SK-N-SH treated with all-trans-retinoic acid at 6 μM for 48 hours (cell line): ENCODE data around the gene IQCM.

Experiments
- ARNTL ChIP-seq: fragments of 450-650 bp; formaldehyde crosslinking; IDR thresholded peaks from 2 replicates; pipeline ENCODE4 v1.5.0; 2020; ENCODE audit warnings: low read depth, mild to moderate bottlenecking, moderate library complexity, borderline replicate concordance
- ISL1 ChIP-seq: fragments of 250-450 bp; sonication (Bioruptor Pico); IDR thresholded peaks from 2 replicates; pipeline ENCODE4 v2.1.2; 2022; ENCODE audit warnings: mild to moderate bottlenecking, moderate library complexity
- PPARA ChIP-seq: fragments of 250-450 bp; sonication (Bioruptor Pico); IDR thresholded peaks from 2 replicates; pipeline ENCODE4 v1.5.0; 2020; ENCODE audit warnings: mild to moderate bottlenecking, borderline replicate concordance
- RARB ChIP-seq: fragments of 250-450 bp; sonication (Bioruptor Pico); IDR thresholded peaks from 2 replicates; pipeline ENCODE4 v1.8.0; 2021; ENCODE audit warnings: mild to moderate bottlenecking, moderate library complexity
- SNAI2 ChIP-seq: fragments of 250-450 bp; sonication (Bioruptor Pico); IDR thresholded peaks from 2 replicates; pipeline ENCODE4 v1.5.0; 2020; ENCODE audit warnings: mild to moderate bottlenecking, moderate library complexity
- TOX ChIP-seq: fragments of 250-450 bp; sonication (Bioruptor Pico); IDR thresholded peaks from 2 replicates; pipeline ENCODE4 v1.8.0; 2021; ENCODE audit warnings: mild to moderate bottlenecking, moderate library complexity, borderline replicate concordance
- ZFP3 ChIP-seq: fragments of 250-450 bp; sonication (Bioruptor Pico); IDR thresholded peaks from 2 replicates; pipeline ENCODE4 v1.5.0; 2020; ENCODE audit warnings: mild to moderate bottlenecking, moderate library complexity
- ZFP30 ChIP-seq: fragments of 450-650 bp; formaldehyde crosslinking; IDR thresholded peaks from 2 replicates; pipeline ENCODE4 v1.5.0; 2022; ENCODE audit warnings: mild to moderate bottlenecking, moderate library complexity
- ZNF565 ChIP-seq: fragments of 450-650 bp; formaldehyde crosslinking; conservative IDR thresholded peaks from 2 replicates; pipeline ENCODE4 v1.5.0; 2020; ENCODE audit warnings: low read depth, mild to moderate bottlenecking, moderate library complexity
- ZNF8 ChIP-seq: fragments of 450-650 bp; formaldehyde crosslinking; IDR thresholded peaks from 2 replicates; pipeline ENCODE4 v1.5.0; 2020; ENCODE audit warnings: mild to moderate bottlenecking, moderate library complexity
- TF ChIP-seq, protein P1 (sequence below): fragments of 250-450 bp; sonication (Bioruptor Pico); IDR thresholded peaks from 2 replicates; pipeline ENCODE4 v1.8.0; 2020; ENCODE audit warnings: mild to moderate bottlenecking, moderate library complexity, borderline replicate concordance

GRCh38 chr4:149738156-149738555, 77.5 kb downstream of the IQCM start:
- TF ChIP-seq ZFP3 (CRISPR knock-in tag) (no peak), ISL1 (CRISPR knock-in tag) (no peak), SNAI2 (CRISPR knock-in tag) (no peak), ZNF565 (CRISPR knock-in tag) (no peak), PPARA (CRISPR knock-in tag) (no peak), ARNTL (CRISPR knock-in tag) (no peak), RARB (CRISPR knock-in tag) (no peak), TOX (no peak), ZNF8 (no peak), ZFP30 (CRISPR knock-in tag) (no peak)
- TF ChIP-seq, protein P1, sequence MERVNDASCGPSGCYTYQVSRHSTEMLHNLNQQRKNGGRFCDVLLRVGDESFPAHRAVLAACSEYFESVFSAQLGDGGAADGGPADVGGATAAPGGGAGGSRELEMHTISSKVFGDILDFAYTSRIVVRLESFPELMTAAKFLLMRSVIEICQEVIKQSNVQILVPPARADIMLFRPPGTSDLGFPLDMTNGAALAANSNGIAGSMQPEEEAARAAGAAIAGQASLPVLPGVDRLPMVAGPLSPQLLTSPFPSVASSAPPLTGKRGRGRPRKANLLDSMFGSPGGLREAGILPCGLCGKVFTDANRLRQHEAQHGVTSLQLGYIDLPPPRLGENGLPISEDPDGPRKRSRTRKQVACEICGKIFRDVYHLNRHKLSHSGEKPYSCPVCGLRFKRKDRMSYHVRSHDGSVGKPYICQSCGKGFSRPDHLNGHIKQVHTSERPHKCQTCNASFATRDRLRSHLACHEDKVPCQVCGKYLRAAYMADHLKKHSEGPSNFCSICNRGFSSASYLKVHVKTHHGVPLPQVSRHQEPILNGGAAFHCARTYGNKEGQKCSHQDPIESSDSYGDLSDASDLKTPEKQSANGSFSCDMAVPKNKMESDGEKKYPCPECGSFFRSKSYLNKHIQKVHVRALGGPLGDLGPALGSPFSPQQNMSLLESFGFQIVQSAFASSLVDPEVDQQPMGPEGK (CRISPR knock-in tag), result no peak
